WTC11 (cell line): ENCODE data around the gene KRTCAP2. TPM values are rescaled to one million over a fixed set of nuclear protein-coding genes. Genes with fewer than 3 reads are reported as not detected.

Experiments used
- ATAC-seq: fragments of 200-7000 bp; cut with Tn5 transposase; 2 replicates; pipeline ENCODE4 v1.10.0; 2021; ENCODE audit warnings: mild to moderate bottlenecking, moderate library complexity
- CTCF ChIA-PET: fragments of 300-600 bp; sonication (Branson Sonifier 250); formaldehyde crosslinking; loops from one replicate; lab custom pipeline; 2021; ENCODE audit warnings: antibody characterized with exemption; lab: Charles Lee
- POLR2A ChIA-PET: fragments of 350-600 bp; sonication (Branson Sonifier 250); formaldehyde crosslinking; loops from one replicate; lab custom pipeline; 2021; ENCODE audit warnings: antibody characterized with exemption; lab: Charles Lee
- DNase-seq: peaks from one replicate; pipeline ENCODE4 v3.0.0; 2021; ENCODE audit warnings: low spot score
- H3K27ac Mint-ChIP-seq: 2 replicates; pipeline ENCODE4 v1.8.0; 2021; ENCODE audit warnings: mixed read lengths
- H3K27me3 Mint-ChIP-seq: 2 replicates; pipeline ENCODE4 v1.8.0; 2021; ENCODE audit warnings: low read depth, mild to moderate bottlenecking, moderate library complexity, mixed read lengths
- H3K36me3 Mint-ChIP-seq: 2 replicates; pipeline ENCODE4 v1.8.0; 2021; ENCODE audit warnings: mixed read lengths
- H3K4me1 Mint-ChIP-seq: 2 replicates; pipeline ENCODE4 v1.8.0; 2022; ENCODE audit warnings: mixed read lengths
- H3K4me3 Mint-ChIP-seq: 2 replicates; pipeline ENCODE4 v1.8.0; 2021; ENCODE audit warnings: mild to moderate bottlenecking, moderate library complexity, mixed read lengths
- H3K9me3 Mint-ChIP-seq: 2 replicates; pipeline ENCODE4 v1.8.0; 2021; ENCODE audit warnings: mixed read lengths
- AFF4 ChIP-seq: sonication (generic); formaldehyde crosslinking; IDR thresholded peaks from 2 replicates; pipeline ENCODE4 v1.8.1; 2023; ENCODE audit warnings: mild to moderate bottlenecking, missing genetic modification reagents, borderline replicate concordance
- CREM ChIP-seq: sonication (generic); formaldehyde crosslinking; IDR thresholded peaks from 2 replicates; pipeline ENCODE4 v1.8.1; 2022; ENCODE audit warnings: mild to moderate bottlenecking, missing genetic modification reagents, moderate library complexity
- EMX1 ChIP-seq: fragments of 250-450 bp; sonication (Bioruptor Pico); IDR thresholded peaks from 2 replicates; pipeline ENCODE4 v1.8.0; 2021; ENCODE audit warnings: mild to moderate bottlenecking
- FOXP1 ChIP-seq: sonication (generic); formaldehyde crosslinking; IDR thresholded peaks from 2 replicates; pipeline ENCODE4 v1.8.0; 2022; ENCODE audit warnings: missing genetic modification reagents, mild to moderate bottlenecking, moderate library complexity, borderline replicate concordance
- HMGA2 ChIP-seq: fragments of 250-450 bp; sonication (Bioruptor Pico); IDR thresholded peaks from 2 replicates; pipeline ENCODE4 v1.4.0; 2021; ENCODE audit warnings: mild to moderate bottlenecking, moderate library complexity
- JAZF1 ChIP-seq: fragments of 250-450 bp; sonication (Bioruptor Pico); IDR thresholded peaks from 2 replicates; pipeline ENCODE4 v1.9.0; 2021; ENCODE audit warnings: moderate library complexity, mild to moderate bottlenecking, inconsistent platforms
- MYBL2 ChIP-seq: sonication (generic); formaldehyde crosslinking; IDR thresholded peaks from 2 replicates; pipeline ENCODE4 v1.8.1; 2023; ENCODE audit warnings: mild to moderate bottlenecking, moderate library complexity, missing genetic modification reagents
- PRRX2 ChIP-seq: fragments of 250-450 bp; sonication (Bioruptor Pico); IDR thresholded peaks from 2 replicates; pipeline ENCODE4 v1.8.0; 2021; ENCODE audit warnings: mild to moderate bottlenecking
- TP53 ChIP-seq: sonication (generic); formaldehyde crosslinking; IDR thresholded peaks from 2 replicates; pipeline ENCODE4 v1.8.1; 2023; ENCODE audit warnings: mild to moderate bottlenecking, missing genetic modification reagents
- ZNF121 ChIP-seq: sonication (generic); formaldehyde crosslinking; IDR thresholded peaks from 2 replicates; pipeline ENCODE4 v1.8.0; 2023; ENCODE audit warnings: missing genetic modification reagents
- ZNF263 ChIP-seq: sonication (generic); formaldehyde crosslinking; IDR thresholded peaks from 2 replicates; pipeline ENCODE4 v1.8.1; 2022; ENCODE audit warnings: low read depth, mild to moderate bottlenecking, moderate library complexity, missing genetic modification reagents
- ZNF671 ChIP-seq: fragments of 250-450 bp; sonication (Bioruptor Pico); IDR thresholded peaks from 2 replicates; pipeline ENCODE4 v1.8.0; 2021; ENCODE audit warnings: mild to moderate bottlenecking
- total RNA-seq: library from RNA; stranded (reverse); gene quantifications from 3 replicates; pipeline ENCODE4 v1.2.3, GENCODE V29; 2021
- TF ChIP-seq, protein P1 (sequence below): sonication (generic); formaldehyde crosslinking; IDR thresholded peaks from 2 replicates; pipeline ENCODE4 v1.8.0; 2023; ENCODE audit warnings: missing genetic modification reagents, mild to moderate bottlenecking, borderline replicate concordance
- TF ChIP-seq, protein P2 (sequence below): sonication (generic); formaldehyde crosslinking; IDR thresholded peaks from 2 replicates; pipeline ENCODE4 v1.8.0; 2022; ENCODE audit warnings: mild to moderate bottlenecking, missing genetic modification reagents
- TF ChIP-seq, protein P3 (sequence below): sonication (generic); formaldehyde crosslinking; conservative IDR thresholded peaks from 2 replicates; pipeline ENCODE4 v1.8.1; 2023; ENCODE audit warnings: mild to moderate bottlenecking, low read depth, missing genetic modification reagents, moderate library complexity
- TF ChIP-seq, protein P4 (sequence below): fragments of 250-450 bp; sonication (Bioruptor Pico); IDR thresholded peaks from 2 replicates; pipeline ENCODE4 v1.8.0; 2021; ENCODE audit warnings: mild to moderate bottlenecking
- TF ChIP-seq, protein P5 (sequence below): sonication (generic); formaldehyde crosslinking; IDR thresholded peaks from 2 replicates; pipeline ENCODE4 v1.8.1; 2023; ENCODE audit warnings: mild to moderate bottlenecking, missing genetic modification reagents

The KRTCAP2 gene
- total RNA-seq, 1 experiment from 2014 or later = 104 TPM

- Mint-ChIP-seq H3K4me3 (no peak overlapping the region), H3K9me3 (no peaks in the 10 kb centered on the region), H3K4me1 (peaks cover 29% of the 10 kb centered on the region), H3K36me3 (peaks cover 10% of the 10 kb centered on the region), H3K27me3 (no peaks in the 10 kb centered on the region), H3K27ac (peak overlapping the region; percentile 87)
- POLR2A ChIA-PET = interaction anchor here (2.1 kb wide), 1 partner anchor 11 kb away, joined by 9 read pairs; no protein-coding TSS in a partner anchor
- peak; percentile 56 for ATAC-seq
- no peak for DNase-seq
- CTCF ChIA-PET = interaction anchor here (0.6 to 4.5 kb wide), 10 partner anchors 9 to 138 kb away, joined by 3 to 39 read pairs (median 9); partner anchors contain the start of gene KRTCAP2
- TF ChIP-seq ZNF671 (CRISPR knock-in tag) (no peak), EMX1 (no peak), FOXP1 (CRISPR knock-in tag) (0 out of 2 replicates have a peak, but pooled peaks have one; percentile 18), MYBL2 (no peak), CREM (no peak), PRRX2 (no peak)
- TF ChIP-seq, protein P1, sequence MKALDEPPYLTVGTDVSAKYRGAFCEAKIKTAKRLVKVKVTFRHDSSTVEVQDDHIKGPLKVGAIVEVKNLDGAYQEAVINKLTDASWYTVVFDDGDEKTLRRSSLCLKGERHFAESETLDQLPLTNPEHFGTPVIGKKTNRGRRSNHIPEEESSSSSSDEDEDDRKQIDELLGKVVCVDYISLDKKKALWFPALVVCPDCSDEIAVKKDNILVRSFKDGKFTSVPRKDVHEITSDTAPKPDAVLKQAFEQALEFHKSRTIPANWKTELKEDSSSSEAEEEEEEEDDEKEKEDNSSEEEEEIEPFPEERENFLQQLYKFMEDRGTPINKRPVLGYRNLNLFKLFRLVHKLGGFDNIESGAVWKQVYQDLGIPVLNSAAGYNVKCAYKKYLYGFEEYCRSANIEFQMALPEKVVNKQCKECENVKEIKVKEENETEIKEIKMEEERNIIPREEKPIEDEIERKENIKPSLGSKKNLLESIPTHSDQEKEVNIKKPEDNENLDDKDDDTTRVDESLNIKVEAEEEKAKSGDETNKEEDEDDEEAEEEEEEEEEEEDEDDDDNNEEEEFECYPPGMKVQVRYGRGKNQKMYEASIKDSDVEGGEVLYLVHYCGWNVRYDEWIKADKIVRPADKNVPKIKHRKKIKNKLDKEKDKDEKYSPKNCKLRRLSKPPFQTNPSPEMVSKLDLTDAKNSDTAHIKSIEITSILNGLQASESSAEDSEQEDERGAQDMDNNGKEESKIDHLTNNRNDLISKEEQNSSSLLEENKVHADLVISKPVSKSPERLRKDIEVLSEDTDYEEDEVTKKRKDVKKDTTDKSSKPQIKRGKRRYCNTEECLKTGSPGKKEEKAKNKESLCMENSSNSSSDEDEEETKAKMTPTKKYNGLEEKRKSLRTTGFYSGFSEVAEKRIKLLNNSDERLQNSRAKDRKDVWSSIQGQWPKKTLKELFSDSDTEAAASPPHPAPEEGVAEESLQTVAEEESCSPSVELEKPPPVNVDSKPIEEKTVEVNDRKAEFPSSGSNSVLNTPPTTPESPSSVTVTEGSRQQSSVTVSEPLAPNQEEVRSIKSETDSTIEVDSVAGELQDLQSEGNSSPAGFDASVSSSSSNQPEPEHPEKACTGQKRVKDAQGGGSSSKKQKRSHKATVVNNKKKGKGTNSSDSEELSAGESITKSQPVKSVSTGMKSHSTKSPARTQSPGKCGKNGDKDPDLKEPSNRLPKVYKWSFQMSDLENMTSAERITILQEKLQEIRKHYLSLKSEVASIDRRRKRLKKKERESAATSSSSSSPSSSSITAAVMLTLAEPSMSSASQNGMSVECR = no peak
- TF ChIP-seq, protein P2, sequence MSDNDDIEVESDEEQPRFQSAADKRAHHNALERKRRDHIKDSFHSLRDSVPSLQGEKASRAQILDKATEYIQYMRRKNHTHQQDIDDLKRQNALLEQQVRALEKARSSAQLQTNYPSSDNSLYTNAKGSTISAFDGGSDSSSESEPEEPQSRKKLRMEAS = no peak
Measured at GRCh38 chr1:155184835-155185782, 12.0 kb upstream of the KRTCAP2 start.

GRCh38 chr1:155184351-155184811, 11.3 kb upstream of the KRTCAP2 start:
- H3K4me1 Mint-ChIP-seq = peaks cover 29% of the 10 kb centered on the region
- H3K36me3 Mint-ChIP-seq = peaks cover 17% of the 10 kb centered on the region
- H3K4me3 Mint-ChIP-seq = no peak overlapping the region
- no peaks in the 10 kb centered on the region for H3K9me3 Mint-ChIP-seq
- ATAC-seq (no peak), DNase-seq (no peak)
- H3K27me3 Mint-ChIP-seq = no peaks in the 10 kb centered on the region
- ChIA-PET POLR2A (no interaction called here), CTCF (interaction anchor here (0.6 to 4.5 kb wide), 8 partner anchors 9 to 139 kb away, joined by 3 to 39 read pairs (median 12); partner anchors contain the start of gene KRTCAP2)
- no peak overlapping the region for H3K27ac Mint-ChIP-seq
- TF ChIP-seq TP53 (no peak), ZNF121 (CRISPR knock-in tag) (no peak), HMGA2 (CRISPR knock-in tag) (no peak), AFF4 (CRISPR knock-in tag) (no peak), JAZF1 (CRISPR knock-in tag) (no peak), ZNF263 (CRISPR knock-in tag) (no peak)
- TF ChIP-seq, protein P3, sequence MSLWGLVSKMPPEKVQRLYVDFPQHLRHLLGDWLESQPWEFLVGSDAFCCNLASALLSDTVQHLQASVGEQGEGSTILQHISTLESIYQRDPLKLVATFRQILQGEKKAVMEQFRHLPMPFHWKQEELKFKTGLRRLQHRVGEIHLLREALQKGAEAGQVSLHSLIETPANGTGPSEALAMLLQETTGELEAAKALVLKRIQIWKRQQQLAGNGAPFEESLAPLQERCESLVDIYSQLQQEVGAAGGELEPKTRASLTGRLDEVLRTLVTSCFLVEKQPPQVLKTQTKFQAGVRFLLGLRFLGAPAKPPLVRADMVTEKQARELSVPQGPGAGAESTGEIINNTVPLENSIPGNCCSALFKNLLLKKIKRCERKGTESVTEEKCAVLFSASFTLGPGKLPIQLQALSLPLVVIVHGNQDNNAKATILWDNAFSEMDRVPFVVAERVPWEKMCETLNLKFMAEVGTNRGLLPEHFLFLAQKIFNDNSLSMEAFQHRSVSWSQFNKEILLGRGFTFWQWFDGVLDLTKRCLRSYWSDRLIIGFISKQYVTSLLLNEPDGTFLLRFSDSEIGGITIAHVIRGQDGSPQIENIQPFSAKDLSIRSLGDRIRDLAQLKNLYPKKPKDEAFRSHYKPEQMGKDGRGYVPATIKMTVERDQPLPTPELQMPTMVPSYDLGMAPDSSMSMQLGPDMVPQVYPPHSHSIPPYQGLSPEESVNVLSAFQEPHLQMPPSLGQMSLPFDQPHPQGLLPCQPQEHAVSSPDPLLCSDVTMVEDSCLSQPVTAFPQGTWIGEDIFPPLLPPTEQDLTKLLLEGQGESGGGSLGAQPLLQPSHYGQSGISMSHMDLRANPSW (CRISPR knock-in tag) = no peak
- TF ChIP-seq, protein P4, sequence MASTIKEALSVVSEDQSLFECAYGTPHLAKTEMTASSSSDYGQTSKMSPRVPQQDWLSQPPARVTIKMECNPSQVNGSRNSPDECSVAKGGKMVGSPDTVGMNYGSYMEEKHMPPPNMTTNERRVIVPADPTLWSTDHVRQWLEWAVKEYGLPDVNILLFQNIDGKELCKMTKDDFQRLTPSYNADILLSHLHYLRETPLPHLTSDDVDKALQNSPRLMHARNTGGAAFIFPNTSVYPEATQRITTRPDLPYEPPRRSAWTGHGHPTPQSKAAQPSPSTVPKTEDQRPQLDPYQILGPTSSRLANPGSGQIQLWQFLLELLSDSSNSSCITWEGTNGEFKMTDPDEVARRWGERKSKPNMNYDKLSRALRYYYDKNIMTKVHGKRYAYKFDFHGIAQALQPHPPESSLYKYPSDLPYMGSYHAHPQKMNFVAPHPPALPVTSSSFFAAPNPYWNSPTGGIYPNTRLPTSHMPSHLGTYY (CRISPR knock-in tag) = no peak
- TF ChIP-seq, protein P5, sequence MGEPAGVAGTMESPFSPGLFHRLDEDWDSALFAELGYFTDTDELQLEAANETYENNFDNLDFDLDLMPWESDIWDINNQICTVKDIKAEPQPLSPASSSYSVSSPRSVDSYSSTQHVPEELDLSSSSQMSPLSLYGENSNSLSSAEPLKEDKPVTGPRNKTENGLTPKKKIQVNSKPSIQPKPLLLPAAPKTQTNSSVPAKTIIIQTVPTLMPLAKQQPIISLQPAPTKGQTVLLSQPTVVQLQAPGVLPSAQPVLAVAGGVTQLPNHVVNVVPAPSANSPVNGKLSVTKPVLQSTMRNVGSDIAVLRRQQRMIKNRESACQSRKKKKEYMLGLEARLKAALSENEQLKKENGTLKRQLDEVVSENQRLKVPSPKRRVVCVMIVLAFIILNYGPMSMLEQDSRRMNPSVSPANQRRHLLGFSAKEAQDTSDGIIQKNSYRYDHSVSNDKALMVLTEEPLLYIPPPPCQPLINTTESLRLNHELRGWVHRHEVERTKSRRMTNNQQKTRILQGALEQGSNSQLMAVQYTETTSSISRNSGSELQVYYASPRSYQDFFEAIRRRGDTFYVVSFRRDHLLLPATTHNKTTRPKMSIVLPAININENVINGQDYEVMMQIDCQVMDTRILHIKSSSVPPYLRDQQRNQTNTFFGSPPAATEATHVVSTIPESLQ (CRISPR knock-in tag) = no peak
